MM.1S (cell line): Measurements from ENCODE around the gene GKN1.

Experiments used
- DNase-seq: peaks from one replicate; pipeline ENCODE4 v3.0.0-alpha.2; 2015
- H2AFZ ChIP-seq: fragments of 300-600 bp; sonication (generic); 2 replicates; pipeline ENCODE4 v1.6.0; 2016; ENCODE audit warnings: antibody characterized with exemption, low read length
- H3F3A ChIP-seq: fragments of 300-600 bp; sonication (generic); 2 replicates; pipeline ENCODE4 v1.6.1; 2016; ENCODE audit warnings: mild to moderate bottlenecking, antibody characterized with exemption, low read length, moderate library complexity, mixed read lengths; ENCODE audit not compliant: insufficient read depth
- H3K27ac ChIP-seq: fragments of 300-600 bp; sonication (generic); 2 replicates; pipeline ENCODE4 v1.5.1; 2016; ENCODE audit warnings: mild to moderate bottlenecking, low read length
- H3K27me3 ChIP-seq: fragments of 300-600 bp; sonication (generic); replicated peaks from 2 replicates; pipeline ENCODE4 v1.6.0; 2016; ENCODE audit warnings: low read length; ENCODE audit not compliant: insufficient read depth
- H3K36me3 ChIP-seq: fragments of 300-600 bp; sonication (generic); replicated peaks from 2 replicates; pipeline ENCODE4 v1.6.1; 2016; ENCODE audit warnings: mild to moderate bottlenecking, low read length, mixed read lengths; ENCODE audit not compliant: insufficient read depth
- H3K4me1 ChIP-seq: fragments of 300-600 bp; sonication (generic); 2 replicates; pipeline ENCODE4 v1.6.1; 2016; ENCODE audit warnings: low read length, mixed read lengths
- H3K4me2 ChIP-seq: fragments of 300-600 bp; sonication (generic); 2 replicates; pipeline ENCODE4 v1.6.0; 2016; ENCODE audit warnings: low read depth, low read length
- H3K4me3 ChIP-seq: fragments of 300-600 bp; sonication (generic); 2 replicates; pipeline ENCODE4 v1.5.1; 2016; ENCODE audit warnings: low read length, mixed read lengths
- H3K79me2 ChIP-seq: fragments of 300-600 bp; sonication (generic); 2 replicates; pipeline ENCODE4 v1.6.1; 2016; ENCODE audit warnings: mixed run types, low read length, mixed read lengths
- H3K9ac ChIP-seq: fragments of 300-600 bp; sonication (generic); 2 replicates; pipeline ENCODE4 v1.6.1; 2016; ENCODE audit warnings: low read length, mixed read lengths
- H3K9me2 ChIP-seq: fragments of 300-600 bp; sonication (generic); replicated peaks from 2 replicates; pipeline ENCODE4 v1.6.1; 2016; ENCODE audit warnings: mild to moderate bottlenecking, low read length, mixed read lengths; ENCODE audit not compliant: insufficient read depth
- H3K9me3 ChIP-seq: fragments of 300-600 bp; sonication (generic); replicated peaks from 2 replicates; pipeline ENCODE4 v1.6.1; 2016; ENCODE audit warnings: mild to moderate bottlenecking, low read length, mixed read lengths; ENCODE audit not compliant: insufficient read depth
- H4K20me1 ChIP-seq: fragments of 300-600 bp; sonication (generic); 2 replicates; pipeline ENCODE4 v1.6.1; 2016; ENCODE audit warnings: mild to moderate bottlenecking, low read length, moderate library complexity, mixed read lengths; ENCODE audit not compliant: insufficient read depth
- CTCF ChIP-seq: fragments of 300-600 bp; sonication (generic); IDR thresholded peaks from 2 replicates; pipeline ENCODE4 v1.5.1; 2016; ENCODE audit warnings: antibody characterized with exemption, low read length, mixed read lengths
- EZH2 ChIP-seq: fragments of 300-600 bp; sonication (generic); optimal IDR thresholded peaks from 2 replicates; pipeline ENCODE3; 2017; ENCODE audit warnings: low read depth, mild to moderate bottlenecking, antibody characterized with exemption, low read length, mixed read lengths
- EZH2phosphoT487 ChIP-seq: fragments of 300-600 bp; sonication (generic); IDR thresholded peaks from 2 replicates; pipeline ENCODE4 v1.6.1; 2018; ENCODE audit warnings: antibody characterized with exemption, low read length

The GKN1 gene

GRCh38 chr2:68937346-68938055 is 36.9 kb upstream of the GKN1 start:
- Histone ChIP-seq H3K9me3 (no peaks in the 10 kb centered on the region), H2AFZ (no peak overlapping the region), H3F3A (no peaks in the 10 kb centered on the region), H3K4me1 (no peaks in the 10 kb centered on the region), H3K4me3 (no peak overlapping the region), H3K9me2 (no peaks in the 10 kb centered on the region), H3K4me2 (no peak overlapping the region), H3K79me2 (no peaks in the 10 kb centered on the region), H3K27me3 (no peaks in the 10 kb centered on the region), H4K20me1 (no peaks in the 10 kb centered on the region), H3K36me3 (no peaks in the 10 kb centered on the region), H3K9ac (no peak overlapping the region), H3K27ac (no peak overlapping the region)
- no peak for TF ChIP-seq EZH2
- TF ChIP-seq EZH2phosphoT487, result no peak
- TF ChIP-seq CTCF, result no peak
- DNase-seq, result no peak

GRCh38 chr2:68938938-68939337 is 35.5 kb upstream of the GKN1 start:
- H3K79me2 ChIP-seq, result no peaks in the 10 kb centered on the region
- H3F3A ChIP-seq, result no peaks in the 10 kb centered on the region
- no peak for TF ChIP-seq CTCF
- TF ChIP-seq EZH2phosphoT487, result no peak
- TF ChIP-seq EZH2, result no peak
- no peaks in the 10 kb centered on the region for H3K9me2 ChIP-seq
- H3K36me3 ChIP-seq, result no peaks in the 10 kb centered on the region
- H3K9ac ChIP-seq, result no peak overlapping the region
- no peak for DNase-seq
- H3K27ac ChIP-seq, result no peak overlapping the region
- H4K20me1 ChIP-seq, result no peaks in the 10 kb centered on the region
- H3K4me2 ChIP-seq, result no peak overlapping the region
- no peaks in the 10 kb centered on the region for H3K27me3 ChIP-seq
- H3K4me3 ChIP-seq, result no peak overlapping the region
- no peaks in the 10 kb centered on the region; the same call in 1 of the 2 replicates for H3K4me1 ChIP-seq
- H3K9me3 ChIP-seq, result no peaks in the 10 kb centered on the region
- H2AFZ ChIP-seq, result no peak overlapping the region

- H3K9ac ChIP-seq, result no peak overlapping the region
- H3F3A ChIP-seq, result no peaks in the 10 kb centered on the region
- H3K9me3 ChIP-seq, result no peaks in the 10 kb centered on the region
- no peaks in the 10 kb centered on the region for H4K20me1 ChIP-seq
- H3K79me2 ChIP-seq, result no peaks in the 10 kb centered on the region
- H3K4me3 ChIP-seq, result no peak overlapping the region
- H3K4me1 ChIP-seq, result no peaks in the 10 kb centered on the region; the same call in 1 of the 2 replicates
- H3K4me2 ChIP-seq, result no peak overlapping the region
- no peaks in the 10 kb centered on the region for H3K36me3 ChIP-seq
- no peak overlapping the region for H3K27ac ChIP-seq
- no peaks in the 10 kb centered on the region for H3K9me2 ChIP-seq
- no peak for TF ChIP-seq CTCF
- DNase-seq, result no peak
- H2AFZ ChIP-seq, result no peak overlapping the region
- H3K27me3 ChIP-seq, result no peaks in the 10 kb centered on the region
These were observed 34.5 kb upstream of the GKN1 start for GRCh38 chr2:68939962-68940361.
